Liver (tissue), 9 donors: Measurements from ENCODE around the gene AP1S1. TPM values are rescaled to one million over a fixed set of nuclear protein-coding genes. Genes with fewer than 3 reads are reported as not detected.

Experiments used
- DNase-seq: peaks from one replicate; pipeline ENCODE4 v3.0.0-alpha.2; 2017; ENCODE audit warnings: low spot score
- H3K27ac ChIP-seq, 2 donors: one replicate each; pipeline ENCODE4 v1.7.0; 2013; ENCODE audit warnings: inconsistent platforms in 2 of 2, low read length in 2 of 2, control low read depth in 1 of 2, low read depth in 1 of 2, mild to moderate bottlenecking in 1 of 2
- H3K27me3 ChIP-seq, 4 donors: one replicate each; pipeline versions ENCODE4 v1.6.1 to v1.7.0; 2013; ENCODE audit warnings: low read length in 3 of 4, inconsistent platforms in 1 of 4, mild to moderate bottlenecking in 1 of 4, moderate library complexity in 1 of 4; ENCODE audit not compliant: control insufficient read depth in 4 of 4, insufficient read depth in 4 of 4
- H3K36me3 ChIP-seq, 4 donors: one replicate each; pipeline versions ENCODE4 v1.6.1 to v1.7.0; 2013; ENCODE audit warnings: low read length in 3 of 4, mild to moderate bottlenecking in 3 of 4, low read depth in 1 of 4, moderate library complexity in 1 of 4; ENCODE audit not compliant: control insufficient read depth in 4 of 4, insufficient read depth in 3 of 4
- H3K4me1 ChIP-seq, 4 donors: one replicate each; pipeline versions ENCODE4 v1.6.1 to v1.7.0; 2013; ENCODE audit warnings: low read length in 3 of 4, mild to moderate bottlenecking in 3 of 4, moderate library complexity in 1 of 4; ENCODE audit not compliant: control insufficient read depth in 4 of 4, insufficient read depth in 4 of 4
- H3K4me3 ChIP-seq, 3 donors: one replicate each; pipeline versions ENCODE4 v1.6.1 to v1.7.0; 2013; ENCODE audit warnings: low read length in 3 of 3, control low read depth in 1 of 3, low read depth in 1 of 3, mild to moderate bottlenecking in 1 of 3
- H3K9ac ChIP-seq, 2 donors: one replicate each; pipeline ENCODE4 v1.7.0; 2013; ENCODE audit warnings: low read length in 2 of 2, mild to moderate bottlenecking in 2 of 2, moderate library complexity in 2 of 2, control low read depth in 1 of 2, low read depth in 1 of 2
- H3K9me3 ChIP-seq, 4 donors: one replicate each; pipeline versions ENCODE4 v1.6.1 to v1.7.0; 2013; ENCODE audit warnings: low read length in 3 of 4; ENCODE audit not compliant: control insufficient read depth in 4 of 4
- ATF3 ChIP-seq: IDR thresholded peaks from 2 replicates; pipeline ENCODE4 v1.6.1; 2016; ENCODE audit warnings: antibody characterized with exemption
- CTCF ChIP-seq: fragments of 150-350 bp; IDR thresholded peaks from 2 replicates; pipeline ENCODE4 v1.5.1; 2017; ENCODE audit warnings: improper control_type of control experiment, low read depth, low read length; ENCODE audit not compliant: missing input control
- EGR1 ChIP-seq, 2 donors: IDR thresholded peaks; 2 replicates each; pipeline ENCODE4 v1.6.1; 2016 to 2018; ENCODE audit warnings: antibody characterized with exemption in 2 of 2, low read depth in 2 of 2
- FOXA1 ChIP-seq: IDR thresholded peaks from 2 replicates; pipeline ENCODE4 v1.6.1; 2016; ENCODE audit warnings: antibody characterized with exemption
- FOXA2 ChIP-seq: IDR thresholded peaks from 2 replicates; pipeline ENCODE4 v1.6.1; 2016; ENCODE audit warnings: antibody characterized with exemption
- GABPA ChIP-seq, 2 donors: IDR thresholded peaks in 1 of 2; conservative IDR thresholded peaks in 1 of 2; 2 replicates each; pipeline ENCODE4 v1.6.1; 2016; ENCODE audit warnings: antibody characterized with exemption in 2 of 2, mild to moderate bottlenecking in 1 of 2, moderate library complexity in 1 of 2
- HNF4G ChIP-seq: IDR thresholded peaks from 2 replicates; pipeline ENCODE4 v1.6.1; 2016; ENCODE audit warnings: antibody characterized with exemption
- JUND ChIP-seq, 2 donors: IDR thresholded peaks; 2 replicates each; pipeline ENCODE4 v1.6.1; 2016; ENCODE audit warnings: antibody characterized with exemption in 2 of 2
- RAD21 ChIP-seq, 2 donors: IDR thresholded peaks; 2 replicates each; pipeline ENCODE4 v1.6.1; 2016; ENCODE audit warnings: antibody characterized with exemption in 2 of 2, mild to moderate bottlenecking in 2 of 2
- RXRA ChIP-seq, 2 donors: IDR thresholded peaks; 2 replicates each; pipeline ENCODE4 v1.6.1; 2017 to 2018; ENCODE audit warnings: antibody characterized with exemption in 2 of 2, mild to moderate bottlenecking in 1 of 2
- WGBS: extraction: QIAGEN DNeasy Blood & Tissue Kit; methylation state at CpG from one replicate; pipeline ENCODE4 v1.1.7; 2013; 5-methylcytosine and 5-hydroxymethylcytosine counted together
- polyA plus RNA-seq, 2 donors: library from polyadenylated mRNA; stranded (reverse) in 1 of 2; unstranded in 1 of 2; fragments of 200-250 nt in 1 of 2; fragments of >200 nt in 1 of 2; fragmentation: Nextera tagmentation in 1 of 2; extraction: Ambion mirVana in 1 of 2; gene quantifications; one replicate each; pipeline versions ENCODE4 v1.2.1 to v1.2.3, GENCODE V29; 2013 to 2015
- total RNA-seq, 2 donors: library from RNA; depleted of rRNA; stranded (reverse); fragments of >200 nt; gene quantifications; one replicate each; pipeline ENCODE4 v1.2.3, GENCODE V29; 2014
- TF ChIP-seq, protein P1 (sequence below): IDR thresholded peaks from 2 replicates; pipeline ENCODE4 v1.6.1; 2016; ENCODE audit warnings: antibody characterized with exemption
- TF ChIP-seq, protein P2 (sequence below): IDR thresholded peaks from 2 replicates; pipeline ENCODE4 v1.6.1; 2016; ENCODE audit warnings: antibody characterized with exemption
- TF ChIP-seq, protein P3 (sequence below): IDR thresholded peaks from 2 replicates; pipeline ENCODE4 v1.6.1; 2016; ENCODE audit warnings: antibody characterized with exemption, mild to moderate bottlenecking
- donor health status: healthy.
- donor health status: healthy.
- donor health status: healthy.
- donor health status: healthy.
- donor health status: healthy.

Gene AP1S1
- total and polyA plus RNA-seq, 4 donors = 13.8 to 25.7 (median 22.0) TPM

DNA sequence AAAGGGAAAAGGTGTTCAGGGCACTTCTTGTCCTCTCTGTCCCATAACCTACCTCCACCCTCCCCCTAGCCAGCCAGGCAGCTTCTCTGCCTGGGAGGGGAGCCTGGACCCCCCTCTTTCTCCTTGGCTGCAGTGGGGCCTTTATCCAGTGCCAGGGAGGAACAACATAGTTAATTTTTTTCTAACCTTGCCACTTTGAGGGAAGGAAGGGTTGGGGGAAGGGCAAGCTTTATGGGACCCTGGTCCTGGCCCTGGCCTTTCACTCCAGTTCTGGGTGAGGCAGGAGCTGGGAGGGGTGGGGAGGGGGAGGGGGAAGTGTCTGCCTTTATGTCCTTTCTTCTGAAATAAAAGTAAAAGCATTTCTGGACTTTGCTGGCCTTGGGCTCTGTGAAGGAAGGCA is 6.6 kb downstream of the AP1S1 start:
- no peak overlapping the region for H3K27ac ChIP-seq
- no peak for DNase-seq
- TF ChIP-seq CTCF (no peak), HNF4G (no peak), JUND (IDR thresholded peaks at IDR 0.05) (no peak), FOXA2 (no peak), EGR1 (IDR thresholded peaks at IDR 0.05; ENCODE audit: low read depth in 2 of 2) (no peak)
- TF ChIP-seq, protein P1, sequence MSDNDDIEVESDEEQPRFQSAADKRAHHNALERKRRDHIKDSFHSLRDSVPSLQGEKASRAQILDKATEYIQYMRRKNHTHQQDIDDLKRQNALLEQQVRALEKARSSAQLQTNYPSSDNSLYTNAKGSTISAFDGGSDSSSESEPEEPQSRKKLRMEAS = no peak
- peaks cover 5 to 13% (median 6%) of the 10 kb centered on the region in 4 donors for H3K36me3 ChIP-seq
- H3K27me3 ChIP-seq = peaks cover 0 to 7% (median under 1%) of the 10 kb centered on the region in 4 donors
- H3K4me3 ChIP-seq = no peak overlapping the region
- H3K4me1 ChIP-seq = peaks cover 0 to 26% (median 15%) of the 10 kb centered on the region in 4 donors
- H3K9me3 ChIP-seq = no peaks in the 10 kb centered on the region
- no peak overlapping the region for H3K9ac ChIP-seq

DNA sequence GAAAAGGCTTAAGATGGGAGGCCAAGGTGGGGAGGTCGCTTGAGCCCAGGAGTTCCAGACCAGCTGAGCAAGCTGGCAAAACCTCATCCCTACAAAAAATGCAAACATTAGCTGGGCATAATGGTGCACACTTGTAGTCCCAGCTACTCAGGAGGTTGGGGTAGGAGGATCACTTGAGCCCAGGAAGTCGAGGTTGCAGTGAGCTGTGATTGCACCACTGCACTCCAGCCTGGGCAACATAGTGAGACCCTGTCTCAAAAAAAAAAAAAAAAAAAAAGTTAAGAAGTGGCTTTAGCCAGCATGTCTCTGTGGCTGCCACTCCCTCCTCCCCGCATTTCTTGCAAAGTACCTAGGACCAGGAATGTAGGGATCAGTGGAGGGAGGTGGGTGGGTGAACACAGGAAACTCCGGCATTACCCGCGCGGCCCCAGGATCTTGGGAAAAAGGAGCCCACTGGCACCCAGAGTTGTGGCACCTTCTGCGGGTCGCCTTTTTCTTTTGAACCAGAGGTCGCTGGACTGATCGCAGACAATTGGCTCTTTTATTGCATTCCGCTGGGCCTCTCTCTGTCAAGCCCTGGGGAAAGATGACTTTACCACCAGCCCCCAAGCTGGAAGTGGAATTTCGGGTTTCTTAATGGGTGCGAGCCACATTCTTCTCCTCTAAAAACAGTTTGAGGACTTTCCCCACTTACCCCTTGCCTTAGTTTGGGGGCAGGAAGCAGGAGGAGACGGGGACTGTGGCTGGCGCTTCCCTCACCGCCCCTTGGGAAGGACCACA is 7.6 kb downstream of the AP1S1 start:
- DNase-seq = no peak
- no peak overlapping the region for H3K27ac ChIP-seq
- TF ChIP-seq, protein P1 = no peak
- no peak for TF ChIP-seq ATF3
- TF ChIP-seq, protein P2, sequence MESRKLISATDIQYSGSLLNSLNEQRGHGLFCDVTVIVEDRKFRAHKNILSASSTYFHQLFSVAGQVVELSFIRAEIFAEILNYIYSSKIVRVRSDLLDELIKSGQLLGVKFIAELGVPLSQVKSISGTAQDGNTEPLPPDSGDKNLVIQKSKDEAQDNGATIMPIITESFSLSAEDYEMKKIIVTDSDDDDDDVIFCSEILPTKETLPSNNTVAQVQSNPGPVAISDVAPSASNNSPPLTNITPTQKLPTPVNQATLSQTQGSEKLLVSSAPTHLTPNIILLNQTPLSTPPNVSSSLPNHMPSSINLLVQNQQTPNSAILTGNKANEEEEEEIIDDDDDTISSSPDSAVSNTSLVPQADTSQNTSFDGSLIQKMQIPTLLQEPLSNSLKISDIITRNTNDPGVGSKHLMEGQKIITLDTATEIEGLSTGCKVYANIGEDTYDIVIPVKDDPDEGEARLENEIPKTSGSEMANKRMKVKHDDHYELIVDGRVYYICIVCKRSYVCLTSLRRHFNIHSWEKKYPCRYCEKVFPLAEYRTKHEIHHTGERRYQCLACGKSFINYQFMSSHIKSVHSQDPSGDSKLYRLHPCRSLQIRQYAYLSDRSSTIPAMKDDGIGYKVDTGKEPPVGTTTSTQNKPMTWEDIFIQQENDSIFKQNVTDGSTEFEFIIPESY = no peak
- no peak for TF ChIP-seq GABPA (IDR thresholded peaks at IDR 0.05 in 1 of 2, conservative IDR thresholded peaks at IDR 0.05 in 1 of 2)
- TF ChIP-seq EGR1 (IDR thresholded peaks at IDR 0.05; ENCODE audit: low read depth in 2 of 2) = no peak
- TF ChIP-seq, protein P3, sequence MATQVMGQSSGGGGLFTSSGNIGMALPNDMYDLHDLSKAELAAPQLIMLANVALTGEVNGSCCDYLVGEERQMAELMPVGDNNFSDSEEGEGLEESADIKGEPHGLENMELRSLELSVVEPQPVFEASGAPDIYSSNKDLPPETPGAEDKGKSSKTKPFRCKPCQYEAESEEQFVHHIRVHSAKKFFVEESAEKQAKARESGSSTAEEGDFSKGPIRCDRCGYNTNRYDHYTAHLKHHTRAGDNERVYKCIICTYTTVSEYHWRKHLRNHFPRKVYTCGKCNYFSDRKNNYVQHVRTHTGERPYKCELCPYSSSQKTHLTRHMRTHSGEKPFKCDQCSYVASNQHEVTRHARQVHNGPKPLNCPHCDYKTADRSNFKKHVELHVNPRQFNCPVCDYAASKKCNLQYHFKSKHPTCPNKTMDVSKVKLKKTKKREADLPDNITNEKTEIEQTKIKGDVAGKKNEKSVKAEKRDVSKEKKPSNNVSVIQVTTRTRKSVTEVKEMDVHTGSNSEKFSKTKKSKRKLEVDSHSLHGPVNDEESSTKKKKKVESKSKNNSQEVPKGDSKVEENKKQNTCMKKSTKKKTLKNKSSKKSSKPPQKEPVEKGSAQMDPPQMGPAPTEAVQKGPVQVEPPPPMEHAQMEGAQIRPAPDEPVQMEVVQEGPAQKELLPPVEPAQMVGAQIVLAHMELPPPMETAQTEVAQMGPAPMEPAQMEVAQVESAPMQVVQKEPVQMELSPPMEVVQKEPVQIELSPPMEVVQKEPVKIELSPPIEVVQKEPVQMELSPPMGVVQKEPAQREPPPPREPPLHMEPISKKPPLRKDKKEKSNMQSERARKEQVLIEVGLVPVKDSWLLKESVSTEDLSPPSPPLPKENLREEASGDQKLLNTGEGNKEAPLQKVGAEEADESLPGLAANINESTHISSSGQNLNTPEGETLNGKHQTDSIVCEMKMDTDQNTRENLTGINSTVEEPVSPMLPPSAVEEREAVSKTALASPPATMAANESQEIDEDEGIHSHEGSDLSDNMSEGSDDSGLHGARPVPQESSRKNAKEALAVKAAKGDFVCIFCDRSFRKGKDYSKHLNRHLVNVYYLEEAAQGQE = no peak
- TF ChIP-seq HNF4G = no peak
- no peak for TF ChIP-seq FOXA1
- TF ChIP-seq RAD21 (IDR thresholded peaks at IDR 0.05) = no peak
- no peak for TF ChIP-seq RXRA (IDR thresholded peaks at IDR 0.05)
- no peak for TF ChIP-seq FOXA2
- peaks cover 5 to 13% (median 6%) of the 10 kb centered on the region in 4 donors for H3K36me3 ChIP-seq
- H3K9me3 ChIP-seq = no peaks in the 10 kb centered on the region
- H3K9ac ChIP-seq = no peak overlapping the region
- H3K27me3 ChIP-seq = peaks cover 0 to 7% (median 3%) of the 10 kb centered on the region in 4 donors
- H3K4me3 ChIP-seq = no peak overlapping the region
- H3K4me1 ChIP-seq = peaks cover 0 to 26% (median 13%) of the 10 kb centered on the region in 4 donors
- 83% methylated on average over 17 of the region's 17 CpGs for WGBS
